ENCODE results near the gene UCP3. TPM values are rescaled to one million over a fixed set of nuclear protein-coding genes. Genes with fewer than 3 reads are reported as not detected.
A peak's percentile ranks its signal among the peaks of the same experiment; 100 is the strongest.

The UCP3 gene
- total RNA-seq, 1 experiment from 2014 or later: not detected

DNA sequence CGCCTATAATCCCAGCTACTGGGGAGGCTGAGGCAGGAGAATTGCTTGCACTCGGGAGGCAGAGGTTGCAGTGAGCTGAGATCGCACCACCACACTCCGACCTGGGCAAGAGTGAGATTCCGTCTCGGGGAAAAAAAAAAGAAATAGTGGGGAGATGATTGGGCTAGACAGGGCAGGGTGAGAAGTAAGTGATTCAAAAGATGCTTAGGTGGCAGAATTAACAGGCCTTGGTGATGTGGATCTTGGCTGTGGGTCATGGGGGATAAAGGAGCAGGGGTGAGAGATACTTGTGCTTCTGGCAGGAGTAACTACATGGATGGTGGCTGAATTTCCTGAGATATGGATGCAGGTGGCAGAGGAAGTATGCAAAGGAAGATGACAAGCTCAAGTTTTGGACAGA lies 13.1 kb upstream of the UCP3 start:
- peaks cover 5% of the 10 kb centered on the region for H3K36me3 ChIP-seq

GRCh38 chr11:74020539-74020938 lies 11.7 kb upstream of the UCP3 start:
- H3K4me3 ChIP-seq: no peak overlapping the region
- H3K36me3 ChIP-seq: peaks cover 2% of the 10 kb centered on the region; the same call in 1 of the 2 replicates

More for the DNA sequence above, 13.1 kb upstream of the UCP3 start:
- H3K27me3 ChIP-seq: no peaks in the 10 kb centered on the region
- no peak for DNase-seq
- no peak overlapping the region for H3K4me3 ChIP-seq
- H3K9me3 ChIP-seq: no peaks in the 10 kb centered on the region

GRCh38 chr11:74019860-74020259 lies 11.0 kb upstream of the UCP3 start:
- peak; percentile 61 for DNase-seq
- no peaks in the 10 kb centered on the region for H3K9me3 ChIP-seq
- H3K27me3 ChIP-seq: no peaks in the 10 kb centered on the region
- peaks cover 2% of the 10 kb centered on the region; the same call in 1 of the 2 replicates for H3K36me3 ChIP-seq
- no peak overlapping the region for H3K4me3 ChIP-seq

More at GRCh38 chr11:74020539-74020938, 11.7 kb upstream of the UCP3 start:
- Histone ChIP-seq H3K27me3 (no peaks in the 10 kb centered on the region), H3K9me3 (no peaks in the 10 kb centered on the region)
- no peak for DNase-seq

DNA sequence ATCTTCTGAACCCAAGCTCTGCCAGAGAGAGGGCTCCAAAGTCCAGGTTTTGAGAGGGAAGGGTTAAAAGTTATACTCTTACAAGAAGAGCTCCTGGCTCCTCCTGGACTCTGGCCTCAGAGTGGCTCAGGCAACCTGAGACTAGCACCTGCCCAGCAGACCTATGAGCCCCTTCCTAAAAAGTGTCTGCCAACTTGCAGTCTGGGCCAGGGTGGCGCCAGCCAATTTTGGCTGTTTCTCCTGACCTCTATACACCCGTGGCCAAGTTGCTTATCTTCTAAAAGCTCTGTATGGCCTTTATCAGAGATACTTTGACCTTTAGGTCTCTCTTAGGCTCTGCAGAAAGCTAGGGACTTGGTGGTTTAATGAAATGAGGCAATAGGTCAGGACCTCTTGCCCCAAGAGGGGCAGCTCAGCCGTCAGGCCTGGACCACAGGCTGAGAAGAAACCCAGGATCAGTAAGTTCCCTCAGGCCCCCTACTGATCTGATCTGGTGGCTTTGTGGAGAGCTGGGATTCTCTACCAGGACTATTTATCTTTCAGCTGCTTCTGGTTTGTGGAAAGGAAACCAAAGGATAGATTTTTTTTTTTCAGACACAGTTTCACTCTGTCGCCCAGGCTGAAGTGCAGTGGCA lies 10.3 kb upstream of the UCP3 start:
- Histone ChIP-seq H3K4me3 (no peak overlapping the region), H3K36me3 (no peaks in the 10 kb centered on the region; the same call in 1 of the 2 replicates), H3K9me3 (no peaks in the 10 kb centered on the region), H3K27me3 (no peaks in the 10 kb centered on the region)
- DNase-seq: no peak

DNA sequence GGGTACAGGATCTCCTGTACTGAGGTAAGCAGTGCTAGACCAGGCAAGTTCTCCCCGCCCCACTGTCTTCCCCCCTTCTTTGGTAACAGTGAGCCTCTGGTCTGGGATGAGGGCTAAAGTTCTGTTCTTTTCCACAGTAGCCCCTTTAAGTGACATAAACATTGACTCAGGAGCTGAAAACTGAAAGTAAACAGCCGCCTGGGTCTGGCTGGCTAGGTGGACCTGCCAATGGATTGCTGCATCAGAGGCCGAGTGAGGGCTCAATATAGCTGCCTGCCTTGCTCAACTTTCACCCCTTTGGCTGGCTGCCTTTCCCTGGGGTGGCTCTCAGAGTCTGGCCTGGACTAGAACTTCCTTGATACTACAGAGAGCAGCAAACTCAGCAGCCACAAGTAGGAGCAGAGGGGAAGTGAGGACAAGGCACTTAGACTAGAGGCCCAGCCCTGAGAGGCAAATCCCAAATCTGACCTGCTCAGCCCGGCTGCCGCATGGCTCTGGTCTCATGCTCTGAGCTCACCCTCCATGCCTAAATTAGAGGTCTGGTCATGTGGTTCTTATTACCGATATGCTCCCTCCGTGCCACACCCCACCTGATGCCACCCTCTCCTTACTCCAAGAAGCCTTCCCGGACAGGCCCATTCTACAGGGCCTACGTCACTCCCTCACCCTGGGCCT lies 9.6 kb upstream of the UCP3 start:
- DNase-seq: peak; percentile 96
- Histone ChIP-seq H3K27me3 (no peaks in the 10 kb centered on the region), H3K36me3 (no peaks in the 10 kb centered on the region; the same call in 1 of the 2 replicates), H3K4me3 (no peak overlapping the region), H3K9me3 (no peaks in the 10 kb centered on the region)

DNA sequence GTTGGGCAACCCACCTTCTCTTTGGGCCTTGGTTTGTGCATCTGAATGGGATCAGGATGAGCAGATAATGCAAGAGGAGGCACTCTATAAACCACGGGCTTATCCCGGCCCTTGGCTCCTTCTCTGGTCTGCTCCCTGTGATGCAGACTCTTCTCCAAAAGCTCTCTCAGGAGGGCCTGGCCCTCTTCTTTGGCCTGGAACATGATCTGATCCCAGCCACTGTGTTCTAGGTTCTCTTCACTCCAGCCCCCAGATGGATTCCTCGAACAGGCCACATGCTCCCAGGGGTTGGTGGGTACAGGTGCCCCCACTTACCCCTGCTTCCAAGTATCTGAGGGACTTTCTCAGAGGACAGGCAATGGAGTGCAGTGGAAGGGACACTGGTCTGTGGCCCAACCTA lies 8.7 kb upstream of the UCP3 start:
- Histone ChIP-seq H3K36me3 (no peaks in the 10 kb centered on the region; the same call in 1 of the 2 replicates), H3K9me3 (no peaks in the 10 kb centered on the region), H3K4me3 (no peak overlapping the region), H3K27me3 (no peaks in the 10 kb centered on the region)
- no peak for DNase-seq

GRCh38 chr11:74015919-74016684 lies 7.2 kb upstream of the UCP3 start:
- H3K9me3 ChIP-seq: no peaks in the 10 kb centered on the region
- H3K36me3 ChIP-seq: no peaks in the 10 kb centered on the region; the same call in 1 of the 2 replicates
- no peak for DNase-seq
- no peak overlapping the region for H3K4me3 ChIP-seq
- no peaks in the 10 kb centered on the region for H3K27me3 ChIP-seq

DNA sequence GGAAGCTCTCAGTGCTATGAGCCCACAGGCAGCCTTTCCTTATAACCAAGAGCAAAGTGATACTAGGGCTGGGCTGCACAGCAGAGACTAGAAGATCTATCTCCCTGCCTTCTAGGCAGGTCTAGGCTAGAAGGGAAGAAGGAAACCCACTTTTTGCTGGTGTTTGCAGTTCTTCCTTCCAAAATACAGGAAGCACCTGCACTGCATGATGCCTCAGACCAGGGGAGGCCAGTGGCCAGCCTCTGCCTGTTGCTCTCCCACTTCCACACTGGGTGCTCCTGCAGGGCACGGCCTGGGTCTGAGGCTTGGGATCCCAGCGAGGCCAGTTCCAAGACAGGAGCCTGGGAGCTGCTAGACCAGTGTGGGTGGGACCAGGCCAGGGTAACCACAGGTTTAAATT lies 6.0 kb upstream of the UCP3 start:
- H3K4me3 ChIP-seq: no peak overlapping the region
- no peaks in the 10 kb centered on the region for H3K36me3 ChIP-seq
- no peaks in the 10 kb centered on the region for H3K27me3 ChIP-seq
- no peak for DNase-seq
- H3K9me3 ChIP-seq: no peaks in the 10 kb centered on the region

DNA sequence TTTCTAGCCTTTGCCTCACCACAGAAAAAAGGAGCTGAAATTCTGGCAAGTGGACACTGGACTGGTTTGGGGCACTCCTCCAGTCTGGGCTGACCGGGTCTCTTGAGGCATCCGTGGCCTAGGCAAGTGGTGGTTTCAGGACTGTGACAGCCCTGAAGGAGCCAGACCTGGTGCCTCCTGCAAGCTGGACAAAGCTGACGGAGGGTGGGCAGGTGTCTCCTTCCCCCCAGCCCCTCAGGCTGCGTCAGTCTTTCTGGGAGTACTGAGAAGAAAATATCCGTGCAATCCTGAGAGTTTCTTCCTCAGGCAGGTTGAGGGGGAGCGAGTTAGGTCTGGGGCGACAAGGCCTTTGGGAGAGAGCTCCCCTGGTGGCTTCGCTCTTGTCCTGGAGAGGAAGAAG lies 4.3 kb upstream of the UCP3 start:
- Histone ChIP-seq H3K27me3 (no peaks in the 10 kb centered on the region), H3K36me3 (no peaks in the 10 kb centered on the region), H3K9me3 (no peaks in the 10 kb centered on the region), H3K4me3 (no peak overlapping the region)
- DNase-seq: no peak

- Histone ChIP-seq H3K27me3 (no peaks in the 10 kb centered on the region), H3K4me3 (no peak overlapping the region), H3K9me3 (no peaks in the 10 kb centered on the region), H3K36me3 (no peaks in the 10 kb centered on the region)
- DNase-seq: no peak
Observed at GRCh38 chr11:74012074-74012809, 3.4 kb upstream of the UCP3 start.

DNA sequence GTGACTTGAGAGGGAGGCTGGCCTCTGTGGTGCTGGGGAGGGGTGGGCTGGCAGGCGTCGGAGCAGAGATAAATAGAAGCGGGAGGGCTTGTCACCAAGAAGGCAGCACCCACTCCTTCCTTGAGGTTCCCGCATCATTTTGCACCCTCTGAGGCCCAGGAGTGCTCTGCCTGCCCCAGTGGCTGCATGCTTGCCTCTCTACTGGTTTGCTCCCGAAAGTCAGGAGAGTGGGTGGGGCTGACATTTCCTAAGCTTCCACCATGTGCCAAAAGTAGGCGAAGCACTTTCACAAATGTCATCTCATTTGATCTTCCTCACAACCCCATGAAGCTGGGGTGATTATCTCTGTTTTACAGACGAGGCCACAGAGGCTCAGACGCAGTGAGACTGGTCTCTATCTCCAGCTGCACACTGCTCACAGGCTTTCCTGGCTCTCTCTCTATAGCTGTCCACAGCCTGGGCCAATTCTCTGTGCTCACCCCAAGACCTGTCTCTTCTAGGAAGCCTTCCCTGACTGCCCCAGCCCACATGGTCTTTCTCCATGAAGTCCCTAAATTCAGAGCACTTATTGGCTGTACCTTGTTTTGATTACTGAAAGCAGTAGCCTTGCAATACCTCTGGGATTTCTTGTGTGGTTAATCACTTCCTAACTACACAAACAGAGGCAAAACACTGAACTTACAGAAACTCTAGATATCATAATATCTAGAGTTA lies 2.6 kb upstream of the UCP3 start:
- H3K4me3 ChIP-seq: no peak overlapping the region
- no peak for DNase-seq
- no peaks in the 10 kb centered on the region for H3K9me3 ChIP-seq
- no peaks in the 10 kb centered on the region for H3K36me3 ChIP-seq
- H3K27me3 ChIP-seq: no peaks in the 10 kb centered on the region

DNA sequence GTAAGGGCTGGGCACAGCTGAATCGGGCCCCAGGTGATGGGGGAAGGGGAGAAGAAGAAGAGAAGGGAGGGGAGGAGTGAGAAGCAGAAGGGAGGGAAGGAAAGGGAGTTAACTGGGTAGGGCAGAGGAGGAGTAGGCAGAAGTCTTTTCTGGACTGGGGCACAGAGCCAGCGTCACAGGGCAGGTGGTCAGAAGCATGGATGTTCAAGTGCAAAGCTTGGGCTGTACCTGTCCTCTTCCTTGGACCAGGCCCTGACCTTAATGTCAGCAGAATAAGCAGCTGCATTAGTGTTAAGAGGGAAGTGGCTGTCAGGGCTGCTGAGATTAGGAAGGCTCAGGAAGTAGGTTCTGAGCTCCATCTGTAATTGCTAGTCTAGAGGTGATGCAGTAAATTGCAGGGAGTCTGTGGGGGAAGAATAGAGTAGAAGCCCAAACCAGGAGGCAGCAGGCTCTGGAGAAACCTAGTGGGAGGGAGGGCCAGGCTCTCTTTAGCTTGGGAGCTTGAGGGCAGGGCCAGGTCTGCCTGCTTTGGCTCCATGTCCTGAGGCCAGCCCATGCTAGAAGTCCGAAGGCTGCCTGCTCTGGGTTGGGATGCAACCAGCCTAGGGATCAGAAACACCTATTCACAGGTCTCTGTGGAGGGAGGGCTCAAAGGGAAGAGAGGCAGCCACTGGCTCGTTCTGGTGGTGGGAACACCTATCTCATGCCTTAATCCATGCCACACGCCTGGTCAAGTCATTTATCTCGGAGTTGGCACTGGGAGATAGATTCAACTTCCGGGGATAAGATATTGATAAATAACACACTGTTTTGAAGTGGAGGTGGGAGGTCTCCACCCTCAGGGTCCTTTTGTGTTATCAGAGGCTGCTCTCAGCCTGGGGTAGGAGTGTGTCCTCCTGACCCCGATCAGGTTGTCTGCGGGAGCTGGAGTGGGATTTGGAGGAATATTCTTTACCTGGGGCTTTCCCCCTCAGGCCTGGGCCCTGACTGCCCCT lies 1.7 kb upstream of the UCP3 start:
- no peaks in the 10 kb centered on the region for H3K27me3 ChIP-seq
- DNase-seq: no peak
- H3K4me3 ChIP-seq: no peak overlapping the region
- H3K36me3 ChIP-seq: no peaks in the 10 kb centered on the region
- H3K9me3 ChIP-seq: no peaks in the 10 kb centered on the region

DNA sequence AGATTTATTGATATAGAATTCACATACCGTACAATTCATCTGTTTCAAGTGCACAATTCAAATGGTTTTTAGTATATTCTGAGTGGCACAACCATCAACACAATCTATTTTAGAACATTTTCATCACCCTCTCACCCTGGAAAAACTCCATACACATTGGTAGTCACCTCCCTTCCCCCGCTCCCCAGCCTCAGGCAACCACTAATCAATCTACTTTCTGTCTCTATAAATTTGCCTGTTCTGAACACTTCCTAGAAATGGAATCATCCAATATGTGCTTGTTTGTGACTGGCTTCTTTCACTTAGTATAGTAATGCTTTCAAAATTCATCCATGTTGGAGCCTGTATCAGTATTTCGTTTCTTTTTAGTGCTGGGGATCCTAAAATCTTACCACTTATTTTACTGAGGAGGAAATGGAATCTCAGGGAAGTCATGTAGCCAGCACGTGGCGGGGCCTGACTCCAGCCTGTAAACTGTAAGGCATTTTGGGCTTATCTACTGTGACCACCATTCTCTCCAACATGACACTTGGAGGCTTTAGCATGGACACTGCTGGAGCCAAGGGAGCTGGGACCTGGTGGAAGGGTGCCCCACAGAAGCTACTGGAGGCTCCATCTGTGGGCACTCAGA lies 905 bp upstream of the UCP3 start:
- Histone ChIP-seq H3K4me3 (no peak overlapping the region), H3K36me3 (no peaks in the 10 kb centered on the region), H3K9me3 (no peaks in the 10 kb centered on the region), H3K27me3 (no peaks in the 10 kb centered on the region)
- no peak for DNase-seq

GRCh38 chr11:74009230-74009547 lies 304 bp upstream of the UCP3 start:
- no peak for DNase-seq
- Histone ChIP-seq H3K4me3 (no peak overlapping the region), H3K36me3 (no peaks in the 10 kb centered on the region), H3K27me3 (no peaks in the 10 kb centered on the region), H3K9me3 (no peaks in the 10 kb centered on the region)
